Gastroesophageal sphincter (tissue), 3 donors: ENCODE data around the gene IL16.

ENCODE experiments used
- EP300 ChIP-seq: sonication (generic); formaldehyde crosslinking; IDR thresholded peaks from one replicate; pipeline ENCODE4 v1.6.1; 2017; ENCODE audit warnings: antibody characterized with exemption, mild to moderate bottlenecking
- POLR2A ChIP-seq, 2 donors: fragments of 450-650 bp; IDR thresholded peaks; one replicate each; pipeline ENCODE4 v1.6.1; 2017; ENCODE audit warnings: antibody characterized with exemption in 2 of 2, mild to moderate bottlenecking in 2 of 2, moderate library complexity in 1 of 2
- POLR2AphosphoS5 ChIP-seq: sonication (generic); formaldehyde crosslinking; IDR thresholded peaks from one replicate; pipeline ENCODE4 v1.6.1; 2017; ENCODE audit warnings: antibody characterized with exemption
- TF ChIP-seq, protein P1 (sequence below), 4 experiments: fragments of 200-600 bp in 2 of 4; fragments of 450-650 bp in 2 of 4; sonication (generic) in 1 of 4; IDR thresholded peaks; one replicate each; pipeline ENCODE4 v1.5.1; 2017 to 2019; ENCODE audit warnings: antibody characterized with exemption in 4 of 4, mild to moderate bottlenecking in 2 of 4, moderate library complexity in 2 of 4

DNA sequence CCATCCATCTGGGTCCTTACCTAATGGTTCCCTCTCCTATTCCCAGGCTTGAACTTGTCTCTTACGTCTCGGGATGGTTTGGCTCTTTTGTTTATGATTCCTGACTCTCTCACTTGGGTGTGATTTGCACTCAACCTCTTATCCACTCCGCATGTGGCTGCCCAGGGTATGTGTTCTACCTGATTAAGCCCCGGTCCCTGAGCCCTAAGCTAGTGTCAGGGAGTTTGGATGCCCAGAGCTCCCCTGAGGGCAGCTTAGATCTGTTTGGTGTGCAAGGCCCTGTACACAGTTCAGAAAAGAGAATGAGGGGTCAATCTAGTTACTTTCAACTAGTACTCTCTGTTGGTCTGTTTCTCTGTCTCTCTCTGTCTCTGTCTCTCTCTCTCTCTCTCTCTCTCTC lies 143.2 kb downstream of the IL16 start:
- TF ChIP-seq, protein P1, sequence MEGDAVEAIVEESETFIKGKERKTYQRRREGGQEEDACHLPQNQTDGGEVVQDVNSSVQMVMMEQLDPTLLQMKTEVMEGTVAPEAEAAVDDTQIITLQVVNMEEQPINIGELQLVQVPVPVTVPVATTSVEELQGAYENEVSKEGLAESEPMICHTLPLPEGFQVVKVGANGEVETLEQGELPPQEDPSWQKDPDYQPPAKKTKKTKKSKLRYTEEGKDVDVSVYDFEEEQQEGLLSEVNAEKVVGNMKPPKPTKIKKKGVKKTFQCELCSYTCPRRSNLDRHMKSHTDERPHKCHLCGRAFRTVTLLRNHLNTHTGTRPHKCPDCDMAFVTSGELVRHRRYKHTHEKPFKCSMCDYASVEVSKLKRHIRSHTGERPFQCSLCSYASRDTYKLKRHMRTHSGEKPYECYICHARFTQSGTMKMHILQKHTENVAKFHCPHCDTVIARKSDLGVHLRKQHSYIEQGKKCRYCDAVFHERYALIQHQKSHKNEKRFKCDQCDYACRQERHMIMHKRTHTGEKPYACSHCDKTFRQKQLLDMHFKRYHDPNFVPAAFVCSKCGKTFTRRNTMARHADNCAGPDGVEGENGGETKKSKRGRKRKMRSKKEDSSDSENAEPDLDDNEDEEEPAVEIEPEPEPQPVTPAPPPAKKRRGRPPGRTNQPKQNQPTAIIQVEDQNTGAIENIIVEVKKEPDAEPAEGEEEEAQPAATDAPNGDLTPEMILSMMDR (IDR thresholded peaks at IDR 0.05) = no peak
- TF ChIP-seq POLR2A (IDR thresholded peaks at IDR 0.05) = no peak
- no peak for TF ChIP-seq EP300
- TF ChIP-seq POLR2AphosphoS5 = no peak
